ENCODE results near the gene P4HA1.
"Not testable (repeated sequence)": the region's sequence is repeated elsewhere in the genome, so short reads cannot be mapped to it uniquely, and the experiment has no call there.

Gene P4HA1

DNA sequence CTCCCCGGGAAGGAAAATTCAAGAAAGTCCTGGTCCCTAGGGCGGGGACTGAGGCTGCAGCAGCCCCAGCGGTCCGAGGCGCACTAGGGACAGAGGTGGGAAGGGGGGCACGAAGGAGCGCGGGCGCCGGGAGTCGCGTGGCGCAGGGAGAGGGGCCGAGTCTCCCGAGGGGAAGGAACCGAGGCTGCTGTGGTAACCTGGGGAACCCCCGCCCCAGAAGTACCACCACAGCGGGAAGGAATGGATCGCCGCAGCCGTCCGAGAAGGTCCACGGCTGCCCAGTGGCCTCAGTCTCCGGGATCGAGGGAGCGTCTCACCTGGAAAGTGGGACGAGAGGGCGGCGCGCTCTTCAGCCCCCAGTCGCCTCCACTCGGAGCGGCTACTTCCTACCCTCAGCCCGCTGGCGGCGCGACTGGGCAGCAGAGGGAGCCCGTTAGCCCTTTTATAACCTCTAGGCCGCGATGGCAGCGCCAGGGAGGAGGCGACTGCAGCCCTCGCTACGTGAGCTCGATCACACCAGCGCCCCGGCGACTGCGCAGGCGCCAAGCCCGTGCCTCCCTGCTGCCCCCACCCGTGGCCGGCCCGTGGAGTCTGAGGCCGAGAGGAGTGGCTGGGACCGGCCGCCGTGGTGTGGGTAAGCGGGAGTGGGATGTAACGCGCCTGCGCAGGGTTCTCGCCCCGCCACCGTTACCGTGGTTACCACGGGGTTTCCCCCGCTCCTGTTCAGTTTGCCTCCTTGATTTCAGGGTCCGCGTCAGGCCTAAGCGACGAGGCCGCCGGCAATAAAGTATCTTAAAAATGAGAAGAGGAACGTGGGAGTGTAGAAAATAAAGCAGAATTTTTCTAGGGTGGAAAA lies at the start of gene P4HA1:
P4HA1 (minus strand) TSS at position 418 of the 856 bp plus-strand sequence. CDS start 21,983 bp downstream, outside the sequence.
- peak; percentile 94 to 97 for DNase-seq

DNA sequence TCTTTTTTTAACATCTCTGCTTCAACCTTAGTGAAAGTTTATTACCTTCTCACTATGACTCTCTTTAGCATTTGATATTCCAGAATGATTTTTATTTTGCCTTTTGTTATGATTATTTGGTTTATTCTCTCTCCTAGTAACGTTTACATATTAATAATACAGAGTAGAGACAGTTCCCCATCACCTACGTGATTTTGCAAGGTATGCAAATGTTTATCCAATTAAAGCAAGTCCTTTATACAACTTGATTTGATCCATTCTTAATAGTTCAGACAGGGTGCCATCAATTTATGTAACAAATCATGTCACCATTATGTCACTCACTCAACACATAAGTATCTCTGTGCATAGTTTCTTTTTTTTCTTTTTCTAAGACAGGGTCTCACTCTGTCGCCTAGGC lies 44.9 kb upstream of the P4HA1 start:
- DNase-seq: no peak

DNA sequence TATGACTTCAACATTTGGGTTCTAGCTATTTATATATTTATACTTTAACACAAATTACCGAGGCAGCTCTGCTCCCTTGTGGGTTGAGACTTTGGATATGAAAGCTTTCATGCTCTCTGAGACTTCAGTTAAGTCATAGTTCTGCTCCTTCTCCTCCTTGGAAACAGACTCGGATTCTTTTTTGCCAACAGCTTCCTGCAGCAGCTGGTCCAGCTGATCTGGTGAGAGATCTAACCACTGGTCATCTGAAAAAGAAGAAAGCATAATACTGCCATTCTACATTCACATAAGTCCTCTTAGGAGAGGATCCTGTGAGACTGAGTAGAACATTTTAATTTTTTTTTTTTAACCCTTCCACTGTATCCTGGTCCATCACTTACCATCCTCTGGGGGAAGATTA lies 42.6 kb upstream of the P4HA1 start:
- DNase-seq: no peak

DNA sequence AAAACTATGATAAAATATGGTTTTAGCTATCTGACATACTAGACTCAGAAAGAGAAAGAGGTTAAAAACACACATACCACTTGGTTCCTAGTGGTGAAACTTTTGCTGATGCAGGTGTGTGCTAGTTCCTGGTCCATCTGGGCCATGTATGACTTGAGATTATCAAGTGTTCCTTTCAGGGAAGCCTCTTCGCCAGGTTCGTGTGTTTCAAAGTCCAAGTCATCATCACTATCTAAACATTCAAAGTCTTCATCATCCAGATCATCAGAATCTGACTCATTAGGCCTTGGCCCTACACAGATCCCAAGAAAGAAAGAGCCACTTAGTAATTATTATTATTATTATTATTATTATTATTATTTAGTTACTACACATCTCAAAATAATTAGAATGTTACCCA lies 40.0 kb upstream of the P4HA1 start:
- no peak for DNase-seq

DNA sequence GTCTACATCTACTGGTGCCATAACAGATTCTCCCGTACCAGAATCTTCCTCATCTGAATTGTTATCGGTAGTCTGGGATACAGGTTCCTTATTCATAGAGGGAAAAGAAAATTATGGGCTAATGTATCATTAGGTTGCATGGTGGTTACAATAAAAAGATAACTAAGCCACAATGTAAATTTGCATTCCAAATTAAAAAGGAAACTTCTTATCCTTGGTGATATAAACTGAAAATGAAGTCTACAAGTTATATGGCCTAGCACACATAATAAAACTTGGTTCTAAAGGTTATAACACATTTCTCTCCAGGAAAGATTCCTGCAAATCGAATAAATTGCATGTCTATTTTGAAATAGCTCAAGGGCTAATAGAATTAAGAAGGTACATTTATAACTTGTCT lies 38.1 kb upstream of the P4HA1 start:
- no peak for DNase-seq

DNA sequence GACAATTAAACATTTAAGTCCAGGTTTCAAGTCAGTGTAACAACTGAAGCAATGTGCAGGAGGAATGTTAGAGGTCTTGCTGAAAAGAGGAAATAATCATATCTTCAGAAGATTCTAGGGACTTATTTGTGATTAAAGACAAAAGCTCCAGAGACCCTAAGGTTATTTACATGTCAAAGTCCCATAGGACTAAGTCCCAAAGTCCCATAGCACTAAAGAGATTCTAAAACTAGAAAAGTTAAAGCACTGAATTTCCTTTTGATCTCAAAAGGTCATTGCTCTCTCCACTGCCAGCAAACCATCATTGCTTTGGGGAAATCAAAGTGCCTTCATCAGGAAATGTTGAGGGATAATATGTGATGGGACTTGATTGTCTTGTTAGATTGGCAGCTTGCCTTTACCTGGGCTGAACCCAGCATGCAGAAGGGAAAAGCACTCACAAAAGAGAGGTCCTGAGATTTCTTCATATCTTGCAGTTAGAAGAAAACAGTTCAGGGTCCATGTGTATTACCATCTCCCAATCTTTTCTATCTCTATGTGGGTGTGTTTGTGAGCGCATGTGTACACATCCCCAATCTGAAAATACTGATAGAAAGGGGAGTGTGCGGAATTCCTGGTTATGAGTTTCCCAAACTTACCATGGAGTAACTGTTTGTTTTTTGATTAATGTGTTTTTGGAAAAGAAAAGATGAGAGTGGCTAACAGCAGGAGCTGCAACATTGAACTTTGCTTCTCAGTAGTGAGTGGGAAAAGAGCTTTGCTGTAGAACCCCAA lies 35.4 kb upstream of the P4HA1 start:
- no peak for DNase-seq

DNA sequence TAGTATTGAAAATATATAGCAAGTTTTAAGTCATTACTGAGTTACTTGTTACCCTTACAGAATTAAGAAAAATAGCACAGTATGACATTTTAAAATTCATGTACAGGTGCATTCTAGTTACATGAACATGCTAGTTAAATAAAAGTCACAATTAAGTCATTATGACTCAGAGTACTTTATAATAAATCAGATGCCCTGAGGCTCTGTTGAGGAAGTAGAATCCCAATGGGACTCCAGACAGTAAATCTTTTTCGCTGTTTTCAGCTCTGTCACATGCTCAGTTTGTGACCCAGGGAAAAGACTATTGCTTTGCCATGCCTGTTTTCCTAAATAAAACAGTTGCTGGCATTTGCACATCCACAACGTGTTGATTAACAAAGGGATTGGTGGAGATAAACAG lies 34.6 kb upstream of the P4HA1 start:
- DNase-seq: no peak

DNA sequence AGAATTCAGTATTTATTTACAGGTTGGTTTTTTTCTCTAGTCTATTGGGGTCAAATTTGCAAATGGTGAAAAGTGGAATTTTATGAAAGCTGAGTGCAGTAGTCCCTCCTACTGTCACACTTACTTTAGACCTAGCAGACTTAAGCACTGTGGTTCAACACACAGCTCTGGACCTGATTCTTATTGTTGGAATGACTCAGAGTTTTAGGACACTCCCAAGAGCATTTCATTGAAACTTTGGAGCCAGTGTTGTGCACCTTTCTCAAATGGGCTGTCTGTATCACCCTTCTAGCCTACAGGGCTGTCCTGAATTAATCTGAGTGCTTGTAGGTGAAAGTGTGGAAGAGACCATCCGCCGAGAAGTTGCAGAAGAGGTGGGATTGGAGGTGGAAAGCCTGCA lies 29.7 kb upstream of the P4HA1 start:
- DNase-seq: no peak

DNA sequence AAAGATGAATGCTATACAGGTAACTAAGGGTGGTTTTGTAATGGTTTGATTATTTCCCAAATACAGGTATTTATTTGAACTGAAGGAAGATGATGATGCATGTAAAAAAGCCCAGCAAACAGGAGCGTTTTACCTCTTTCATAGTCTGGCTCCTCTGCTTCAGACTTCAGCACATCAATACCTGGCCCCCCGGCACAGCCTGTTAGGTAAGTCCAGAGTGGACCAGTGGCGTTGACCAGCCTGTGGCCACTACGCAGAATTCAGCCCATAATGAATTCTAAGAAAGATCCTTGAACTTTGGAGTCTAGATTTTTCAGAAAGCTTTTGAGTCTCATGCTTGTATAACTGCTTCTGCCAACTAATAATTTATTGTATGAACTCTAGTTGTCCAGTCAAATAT lies 23.3 kb upstream of the P4HA1 start:
- DNase-seq: no peak

DNA sequence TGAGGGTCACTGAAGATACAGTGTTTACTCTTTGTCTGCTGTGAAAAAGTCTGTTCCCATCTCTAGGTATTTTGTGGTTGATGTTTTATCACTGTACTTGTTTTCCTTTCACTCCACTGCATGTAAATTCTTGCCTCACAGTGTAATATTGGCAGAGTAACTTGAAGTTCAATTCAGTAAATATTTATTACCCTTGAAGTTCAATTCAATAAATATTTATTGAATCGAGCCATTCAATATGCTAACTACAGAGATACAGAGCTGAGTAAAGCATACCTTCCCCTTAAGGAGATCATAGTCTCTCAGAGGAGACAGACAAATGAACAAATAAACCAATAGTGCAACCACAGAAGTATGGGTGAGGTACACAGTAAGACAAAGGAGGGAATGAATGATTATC lies 22.8 kb upstream of the P4HA1 start:
- no peak for DNase-seq

DNA sequence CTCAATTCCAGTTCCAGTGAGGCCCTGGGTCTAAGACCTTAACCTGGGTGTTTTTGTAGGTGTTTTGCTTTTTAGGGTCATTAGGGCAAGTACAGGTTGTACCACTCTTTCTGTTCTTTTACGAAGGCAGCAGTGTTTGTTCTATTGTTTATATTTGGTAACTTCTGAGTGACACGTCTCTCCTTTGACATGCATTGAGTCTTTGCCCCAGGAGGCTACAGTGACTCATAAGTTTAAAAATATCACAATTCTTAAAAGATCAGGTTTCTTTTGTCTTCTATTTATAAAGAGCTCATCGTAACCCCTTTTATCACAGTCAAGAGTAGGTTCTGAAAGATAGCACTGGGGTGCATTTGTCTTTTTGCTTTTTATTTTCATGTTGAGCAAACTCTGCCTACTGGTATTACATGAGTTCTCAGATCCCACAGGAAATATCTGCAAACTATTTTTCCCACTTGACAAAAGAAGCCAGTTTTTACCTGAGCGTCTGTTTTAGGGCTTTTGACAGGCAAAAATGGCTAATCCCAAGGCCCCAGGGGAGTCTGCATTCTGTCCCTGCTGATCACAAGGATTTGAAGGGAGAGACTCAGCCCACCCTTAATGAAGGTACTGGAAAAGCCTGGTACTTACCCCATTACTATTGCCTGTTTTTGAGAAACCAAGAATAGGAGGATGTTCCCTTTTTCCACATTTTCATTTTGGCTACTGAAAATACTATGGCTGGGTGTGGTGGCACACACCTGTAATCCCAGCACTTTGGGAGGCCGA lies 21.5 kb upstream of the P4HA1 start:
- peak in 1 of 2 donors; percentile 11 for DNase-seq

DNA sequence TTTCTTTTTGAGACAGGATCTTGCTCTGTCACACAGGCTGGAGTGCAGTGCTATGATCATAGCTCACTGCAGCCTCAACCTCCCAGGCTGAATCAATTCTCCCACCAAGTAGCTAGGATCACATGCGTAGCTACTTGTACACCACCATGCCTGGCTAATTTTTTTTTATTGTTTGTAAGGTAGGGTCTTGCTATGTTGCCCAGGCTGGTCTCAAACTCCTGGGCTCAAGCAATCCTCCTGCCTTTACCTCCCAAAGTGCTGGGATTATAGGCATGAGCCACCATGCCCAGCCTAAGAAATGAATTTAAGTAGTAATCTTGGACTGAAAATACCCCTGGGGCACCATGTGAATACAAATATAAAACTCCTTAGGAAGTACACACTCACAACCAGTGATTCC lies 19.4 kb upstream of the P4HA1 start:
- DNase-seq: no peak

DNA sequence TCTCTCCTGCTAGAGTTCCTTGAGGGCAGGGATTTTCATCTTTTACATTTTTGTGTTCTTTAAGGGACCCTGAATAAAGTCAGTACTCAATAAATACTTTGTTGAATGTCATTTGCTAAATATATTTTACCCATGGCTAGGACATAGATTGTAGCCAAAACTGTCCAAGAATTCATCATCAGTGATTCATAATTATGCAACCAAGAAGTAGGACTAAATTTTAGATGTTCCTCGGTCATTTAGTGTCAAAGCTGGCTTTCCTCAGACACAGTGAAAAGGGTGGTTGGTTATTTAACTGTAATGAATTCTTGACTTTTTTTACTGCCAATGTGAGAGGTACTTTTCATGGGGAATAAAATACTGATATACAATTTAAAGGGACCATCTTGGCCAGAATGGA lies 16.9 kb upstream of the P4HA1 start:
- DNase-seq: no peak

DNA sequence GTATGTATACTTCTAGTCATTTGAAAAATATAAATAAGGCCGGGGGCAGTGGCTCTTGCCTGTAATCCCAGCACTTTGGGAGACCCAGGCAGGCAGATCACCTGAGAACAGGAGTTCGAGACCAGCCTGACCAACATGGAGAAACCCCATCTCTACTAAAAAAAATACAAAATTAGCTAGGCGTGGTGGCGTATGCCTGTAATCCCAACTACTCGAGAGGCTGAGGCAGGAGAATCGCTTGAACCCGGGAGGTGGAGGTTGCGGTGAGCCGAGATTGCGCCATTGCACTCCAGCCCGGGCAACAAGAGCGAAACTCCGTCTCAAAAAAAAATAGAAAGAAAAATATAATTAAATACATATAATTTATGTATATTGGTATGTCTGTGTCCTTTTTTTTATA lies 15.4 kb upstream of the P4HA1 start:
- DNase-seq: not testable (repeated sequence)

DNA sequence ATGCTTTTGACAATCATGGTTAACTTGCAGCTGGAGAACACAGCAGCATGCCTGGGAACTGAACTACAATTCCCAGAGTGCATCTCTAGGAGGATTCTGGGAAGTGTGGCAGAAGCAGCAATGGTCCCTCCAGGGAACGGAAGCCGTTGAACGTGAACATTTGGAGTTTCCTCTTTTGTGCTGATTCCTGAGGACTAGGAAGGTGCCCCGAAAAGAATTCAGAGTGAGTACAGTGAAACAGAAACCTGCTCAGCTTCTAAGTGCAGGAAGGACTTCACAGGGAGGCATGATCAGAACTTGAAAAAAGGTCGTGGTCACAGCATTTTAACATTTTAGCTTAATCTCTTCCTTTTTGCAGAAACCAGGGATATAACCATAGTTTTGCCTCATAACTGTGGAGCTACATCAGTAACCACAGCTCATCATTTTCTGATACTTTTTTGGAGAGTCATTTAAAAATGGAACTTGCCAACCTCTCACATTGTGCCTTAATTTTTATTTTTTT lies 13.7 kb upstream of the P4HA1 start, which contains the start of gene NUDT13:
NUDT13 (plus strand) TSS at position 111 of the 505 bp plus-strand sequence. CDS start 3,911 bp downstream, outside the sequence.
- DNase-seq: peak in 1 of 2 donors; percentile 92

DNA sequence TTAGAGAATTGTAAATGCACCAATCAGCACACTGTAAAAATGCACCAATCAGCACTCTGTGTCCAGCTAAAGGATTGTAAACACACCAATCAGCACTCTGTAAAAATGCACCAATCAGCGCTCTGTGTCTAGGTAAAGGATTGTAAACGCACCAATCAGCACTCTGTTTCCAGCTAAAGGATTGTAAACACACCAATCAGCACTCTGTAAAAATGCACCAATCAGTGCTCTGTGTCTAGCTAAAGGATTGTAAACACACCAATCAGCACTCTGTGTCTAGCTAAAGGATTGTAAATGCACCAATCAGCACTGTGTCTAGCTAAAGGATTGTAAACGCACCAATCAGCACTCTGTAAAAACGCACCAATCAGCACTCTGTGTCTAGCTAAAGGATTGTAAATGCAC lies 12.6 kb upstream of the P4HA1 start:
- not testable (repeated sequence) for DNase-seq

DNA sequence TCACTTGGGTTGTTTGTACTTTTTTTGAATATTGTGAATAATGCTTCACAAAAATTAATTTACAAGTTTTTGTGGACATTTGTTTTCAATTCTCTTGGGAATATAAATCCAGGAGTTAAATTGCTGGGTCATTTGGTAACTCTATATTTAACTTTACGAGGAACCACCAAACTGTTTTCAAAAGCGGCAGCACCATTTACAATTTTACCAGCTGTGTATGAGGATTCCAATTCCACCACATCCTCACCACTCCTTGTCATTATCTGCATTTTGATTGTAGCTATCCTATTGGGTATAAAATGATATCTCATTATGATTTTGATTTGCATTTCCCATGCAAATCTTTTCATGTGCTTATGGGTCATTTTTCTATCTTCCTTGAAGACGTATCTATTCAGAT lies 9.6 kb upstream of the P4HA1 start:
- DNase-seq: no peak

DNA sequence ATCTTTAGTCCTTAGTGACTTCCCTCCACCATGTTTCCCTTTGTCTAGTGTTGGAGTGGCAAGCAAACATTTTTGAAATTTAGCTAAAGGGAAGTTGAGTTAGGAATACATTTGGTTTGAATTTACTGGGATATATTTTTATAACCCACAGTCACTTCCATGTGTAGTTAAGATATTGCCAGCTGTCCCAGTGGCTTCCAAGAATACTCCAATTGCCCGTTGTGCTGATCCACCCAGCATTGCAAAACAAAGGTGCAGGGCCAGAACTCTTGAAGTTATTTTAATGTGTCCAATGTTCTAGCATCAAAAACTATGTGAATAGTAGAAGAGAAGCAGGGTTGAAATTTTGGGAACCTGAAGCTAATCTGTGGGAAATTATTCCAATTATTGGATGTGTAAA lies 2.5 kb upstream of the P4HA1 start:
- no peak for DNase-seq

DNA sequence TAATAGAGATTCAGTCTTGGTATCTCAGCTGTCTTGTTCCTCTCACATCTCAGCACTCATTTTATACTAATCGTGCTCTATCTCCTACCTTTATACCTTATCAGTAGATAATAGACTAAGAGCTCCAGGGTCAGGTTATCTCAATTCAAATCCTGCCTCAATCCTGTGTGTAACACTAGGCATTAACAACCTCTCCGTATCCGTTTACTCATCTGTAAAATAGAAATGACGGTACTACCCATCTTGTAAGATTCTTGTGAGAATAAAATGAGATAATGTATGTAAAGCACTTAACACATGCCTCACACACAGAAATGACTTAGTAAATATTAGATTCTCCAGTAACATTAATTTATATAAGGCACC lies 622 bp upstream of the P4HA1 start:
- DNase-seq: no peak

DNA sequence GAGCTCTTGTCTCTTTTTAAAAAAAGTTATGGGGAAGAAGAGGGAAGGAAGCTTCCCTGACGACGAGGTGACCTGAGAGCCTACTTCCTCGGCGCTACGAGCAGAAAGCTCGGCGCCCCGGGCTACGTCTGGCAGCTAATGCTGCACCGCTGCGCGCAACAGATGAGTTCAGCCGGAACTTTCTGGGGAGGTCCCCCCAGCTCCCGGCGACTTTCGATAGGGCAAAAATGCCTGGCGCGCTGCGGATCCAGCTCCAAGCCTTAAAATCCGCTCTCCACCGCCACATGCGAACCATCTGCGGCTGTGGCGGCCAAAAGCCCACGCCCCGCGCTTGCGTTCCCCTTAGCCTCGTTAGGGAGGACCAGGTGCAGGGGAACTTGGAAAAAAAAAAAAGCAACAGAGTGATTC lies 621 bp downstream of the P4HA1 start:
- peak in 1 of 2 donors; percentile 22 for DNase-seq

DNA sequence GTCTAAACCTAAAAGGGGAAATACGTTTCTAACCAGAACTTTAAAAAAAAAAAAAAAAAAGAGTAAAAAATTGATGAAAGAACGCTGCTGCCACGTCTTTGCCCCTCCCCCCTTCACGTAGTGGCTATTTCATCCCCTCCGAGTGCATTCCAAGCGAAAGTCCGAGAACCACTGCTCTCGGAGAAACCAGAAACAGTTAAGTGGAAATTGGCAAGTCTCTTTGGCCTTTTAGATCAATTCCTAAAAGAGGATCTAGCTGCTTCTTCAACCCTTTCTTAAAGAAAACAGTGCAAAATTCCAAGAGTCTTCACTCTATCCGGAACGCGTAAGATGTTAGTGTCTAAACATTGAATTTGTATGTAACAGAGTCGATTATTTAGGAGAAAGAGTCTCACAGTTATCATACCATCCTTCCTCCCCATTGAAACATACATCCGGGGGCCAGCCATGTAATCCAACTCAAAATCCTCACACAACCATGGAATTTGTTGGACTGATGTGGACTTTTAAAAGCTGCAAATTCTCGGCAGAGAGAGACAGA lies 1.1 kb downstream of the P4HA1 start:
- DNase-seq: no peak

DNA sequence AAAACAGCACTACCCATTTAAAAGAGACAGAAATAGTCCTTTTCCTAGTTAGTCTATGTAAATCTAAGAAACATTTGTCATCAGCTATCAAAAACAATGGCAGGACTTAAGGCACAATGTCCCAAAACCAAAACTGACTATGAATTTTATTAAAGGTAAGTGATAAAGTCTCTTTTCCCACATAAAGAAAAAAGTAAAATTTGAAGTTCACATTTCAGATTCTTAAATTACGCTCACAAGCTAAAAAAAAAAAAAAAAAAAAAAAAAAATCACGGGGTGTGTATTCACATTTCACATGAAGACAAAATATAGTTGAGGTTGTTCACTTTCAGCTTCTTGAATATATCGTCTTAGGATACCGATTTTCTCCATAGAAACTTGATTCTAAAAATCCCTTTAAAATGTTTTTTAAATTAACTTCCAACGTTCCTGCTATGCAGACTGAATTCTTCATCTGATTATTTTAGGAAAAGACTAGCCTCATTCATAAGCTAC lies 1.6 kb downstream of the P4HA1 start:
- no peak for DNase-seq
